Uterine smooth muscle cell (primary cell): ENCODE measurements around the gene INPP1. TPM values are rescaled to one million over a fixed set of nuclear protein-coding genes. Genes with fewer than 3 reads are reported as not detected.

Experiments
- total RNA-seq: library from RNA; depleted of rRNA; stranded (reverse); fragments of >200 nt; gene quantifications from 2 replicates; pipeline ENCODE4 v1.2.3, GENCODE V29; 2014

The INPP1 gene, protein sequence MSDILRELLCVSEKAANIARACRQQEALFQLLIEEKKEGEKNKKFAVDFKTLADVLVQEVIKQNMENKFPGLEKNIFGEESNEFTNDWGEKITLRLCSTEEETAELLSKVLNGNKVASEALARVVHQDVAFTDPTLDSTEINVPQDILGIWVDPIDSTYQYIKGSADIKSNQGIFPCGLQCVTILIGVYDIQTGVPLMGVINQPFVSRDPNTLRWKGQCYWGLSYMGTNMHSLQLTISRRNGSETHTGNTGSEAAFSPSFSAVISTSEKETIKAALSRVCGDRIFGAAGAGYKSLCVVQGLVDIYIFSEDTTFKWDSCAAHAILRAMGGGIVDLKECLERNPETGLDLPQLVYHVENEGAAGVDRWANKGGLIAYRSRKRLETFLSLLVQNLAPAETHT
- total RNA-seq, result 8.0 and 9.2 TPM in 2 replicates

DNA sequence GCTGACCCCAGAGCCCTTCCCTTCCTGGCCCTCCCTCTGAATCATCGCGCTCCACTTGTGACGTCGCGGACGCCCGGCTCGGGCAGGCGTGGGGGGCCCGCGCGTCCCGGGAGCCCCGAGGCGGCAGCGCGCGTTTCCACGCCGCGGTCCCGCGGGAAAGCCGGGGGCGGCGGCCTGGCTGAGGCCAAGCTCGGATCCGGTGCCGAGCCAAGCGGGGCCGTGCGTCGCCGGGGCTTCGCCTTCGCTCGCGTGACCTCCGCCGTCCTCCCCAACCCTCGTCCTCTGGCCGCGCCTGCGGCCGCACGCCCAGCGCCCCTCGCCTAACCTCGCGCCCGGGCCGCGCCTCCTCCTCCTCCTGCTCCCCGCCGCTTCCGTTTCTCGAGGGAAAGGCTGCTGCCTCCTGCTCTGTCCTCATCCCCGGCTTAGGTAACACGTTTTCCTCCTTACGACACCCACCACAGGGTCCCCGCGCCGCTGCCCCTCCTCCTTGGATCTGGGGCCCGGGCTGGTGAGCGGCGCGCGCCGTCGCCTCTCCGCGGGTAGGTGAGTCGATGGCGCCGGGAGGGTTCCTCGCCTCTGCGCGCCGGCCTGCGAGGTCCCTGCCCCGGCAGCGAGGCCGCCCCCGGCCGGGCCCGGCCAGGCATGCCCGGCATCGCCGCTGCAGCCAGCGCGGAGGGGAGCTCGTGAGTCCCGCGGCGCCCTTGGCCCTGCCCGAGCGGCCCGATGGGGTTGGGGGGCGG lies at the start of gene INPP1:
INPP1 (plus strand) TSS at position 54 of the 740 bp plus-strand sequence. CDS start 16,514 bp downstream, outside the sequence.

DNA sequence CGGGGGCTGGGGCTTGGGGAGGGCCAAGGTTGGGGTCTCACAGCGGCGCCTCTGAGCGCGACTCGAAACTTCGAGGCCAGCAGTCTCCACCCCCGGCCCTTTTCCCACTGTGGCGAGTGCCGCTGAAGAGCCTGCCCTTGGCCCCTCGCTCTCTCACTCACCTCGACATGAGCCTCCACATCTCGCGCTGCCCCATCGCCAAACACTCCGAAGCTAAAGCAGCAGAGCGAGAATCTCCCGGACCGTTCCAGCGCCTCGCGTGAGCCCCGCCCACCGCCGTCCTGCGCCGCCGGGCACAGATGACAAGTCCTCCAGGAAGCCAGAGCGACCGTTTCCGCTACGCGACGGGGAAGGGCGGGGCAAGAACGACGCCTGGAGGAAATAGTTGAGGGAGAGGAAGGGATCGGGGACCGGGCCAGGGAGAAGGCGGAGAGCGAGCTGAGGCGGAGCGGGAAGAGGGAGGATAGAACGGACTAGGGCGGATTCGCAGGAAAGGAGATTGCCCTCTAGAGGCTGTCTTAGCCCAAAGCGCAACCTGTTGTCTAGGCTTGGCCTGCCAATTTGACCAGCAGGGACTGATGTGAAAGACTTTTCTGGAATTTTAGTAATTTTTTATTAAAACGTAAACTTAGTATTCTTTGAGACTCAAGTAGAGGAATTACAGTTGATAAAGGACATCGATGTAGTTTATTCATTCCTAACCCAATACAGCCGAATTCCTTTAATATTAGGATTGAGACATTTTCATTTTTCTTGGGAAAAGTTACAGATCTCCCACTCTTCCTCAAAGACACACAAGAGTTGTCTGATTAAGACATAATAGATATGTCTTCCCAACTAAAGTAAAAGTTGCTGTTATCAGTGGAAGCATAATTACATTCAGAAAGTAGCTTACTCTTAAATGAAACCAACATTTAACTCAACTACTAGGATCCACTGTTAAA lies 23.6 kb upstream of the INPP1 start, which contains the start of gene HIBCH:
HIBCH (minus strand) TSS at position 272 of the 944 bp plus-strand sequence; CDS start at position 196, 76 bp downstream.

DNA sequence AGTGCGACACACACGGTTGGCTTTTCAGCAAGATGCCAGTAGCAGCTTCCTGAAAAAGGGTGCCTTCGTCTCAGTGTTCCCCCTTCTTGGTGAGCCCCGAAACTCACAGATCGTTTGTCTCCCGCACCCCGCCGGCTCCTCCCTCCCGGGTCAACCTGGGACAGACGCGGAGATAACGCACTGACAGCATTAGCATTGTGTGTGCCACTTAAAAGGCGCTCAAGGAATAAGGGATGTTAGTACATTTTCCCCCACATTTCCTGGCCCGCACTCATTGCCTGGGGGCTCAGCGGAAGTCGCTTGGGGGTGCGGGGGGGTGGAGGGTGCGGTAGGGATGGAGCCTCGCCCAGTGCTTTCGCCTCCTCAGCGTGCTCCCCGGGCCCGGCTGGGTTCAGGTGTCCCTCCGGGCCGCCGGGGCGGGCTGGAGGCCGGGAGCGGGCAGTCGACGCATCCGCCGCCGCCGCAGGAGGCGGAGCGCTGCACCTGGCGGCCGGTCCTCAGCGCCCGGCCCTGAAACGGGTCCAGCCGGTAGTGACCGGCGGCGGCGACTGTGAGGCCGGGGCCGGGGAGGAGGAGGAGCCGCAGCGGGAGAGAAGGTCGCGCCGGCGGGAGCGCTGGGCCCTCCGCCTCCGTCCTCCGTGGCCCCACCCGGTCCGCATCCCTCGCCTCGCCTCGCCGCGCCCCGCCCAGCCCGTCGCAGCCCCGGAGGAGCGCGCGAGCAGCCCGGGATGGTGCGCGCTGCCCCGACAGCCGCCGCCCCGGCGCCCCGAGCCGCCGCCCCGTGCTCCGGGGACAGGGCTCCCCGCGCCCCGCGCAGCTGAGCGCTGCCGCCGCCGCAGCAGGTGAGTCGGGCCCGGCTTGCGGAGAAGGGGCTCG lies 64.5 kb downstream of the INPP1 start, which contains the start of gene MFSD6:
MFSD6 (plus strand) TSS at position 694 of the 876 bp plus-strand sequence. CDS start 27,675 bp downstream, outside the sequence.

Other genes starting within 250 kb of the INPP1 start
- gene HIBCH, start 23.8 kb upstream of the INPP1 start, total RNA-seq, result 17.3 and 20.7 TPM in 2 replicates
- gene MFSD6, start 64.8 kb downstream of the INPP1 start, total RNA-seq, result 10.7 and 12.2 TPM in 2 replicates
- 9.6 and 10.0 TPM in 2 replicates for gene NEMP2, start 191.1 kb downstream of the INPP1 start, total RNA-seq